ENCODE measurements around the gene ENPP4.
"Not testable (repeated sequence)": the region's sequence is repeated elsewhere in the genome, so short reads cannot be mapped to it uniquely, and the experiment has no call there.

ENPP4 gene

GRCh38 chr6:46131291-46131690 lies 1.5 kb downstream of the ENPP4 start:
- not testable (repeated sequence) for DNase-seq (ENCODE audit: low spot score)

- DNase-seq (ENCODE audit: low spot score) = no peak
These were observed 4.4 kb downstream of the ENPP4 start for GRCh38 chr6:46134216-46134615.

- no peak for DNase-seq (ENCODE audit: low spot score)
These were observed 5.4 kb downstream of the ENPP4 start for GRCh38 chr6:46135176-46135575.

DNA sequence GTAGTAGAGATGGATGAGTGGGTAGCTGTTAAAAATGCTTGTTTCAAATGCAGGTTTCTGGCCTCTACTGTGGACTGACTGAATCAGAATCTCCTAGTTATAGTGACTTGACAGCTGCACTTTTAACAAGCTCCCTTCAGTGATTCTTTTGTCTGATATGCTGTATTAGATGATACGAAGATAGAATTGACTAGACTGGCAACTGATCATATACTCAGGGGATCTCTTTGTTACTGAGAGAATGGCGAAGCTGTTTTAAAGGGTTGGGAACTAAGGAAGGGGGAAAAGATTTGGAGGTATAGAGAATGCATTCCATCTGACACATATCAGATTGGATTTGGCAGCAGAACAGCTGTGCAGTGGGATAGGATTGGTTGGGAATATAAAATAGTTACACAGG lies 7.0 kb downstream of the ENPP4 start:
- no peak for DNase-seq (ENCODE audit: low spot score)

- DNase-seq (ENCODE audit: low spot score) = no peak
These were observed 7.6 kb downstream of the ENPP4 start for GRCh38 chr6:46137387-46137786.

DNA sequence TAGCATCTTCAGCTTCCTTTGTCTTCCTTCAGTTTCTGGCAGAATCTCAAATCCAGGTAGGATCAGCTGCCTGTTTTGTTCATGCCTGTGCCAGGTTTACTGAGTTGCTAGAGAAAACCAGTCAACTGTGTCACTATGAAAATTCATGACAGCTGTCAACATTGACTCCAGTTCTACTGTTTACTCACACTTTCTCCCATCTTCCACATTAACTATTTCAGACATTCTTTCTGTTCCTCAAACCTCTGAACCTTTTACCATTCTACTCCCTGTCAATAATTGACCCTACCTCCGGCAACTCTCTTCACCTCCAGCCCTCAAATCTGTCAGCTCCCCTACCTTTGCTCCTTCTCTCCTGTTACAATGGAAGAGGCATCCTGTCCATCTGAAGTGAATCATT lies 8.5 kb downstream of the ENPP4 start:
- DNase-seq (ENCODE audit: low spot score) = no peak

DNA sequence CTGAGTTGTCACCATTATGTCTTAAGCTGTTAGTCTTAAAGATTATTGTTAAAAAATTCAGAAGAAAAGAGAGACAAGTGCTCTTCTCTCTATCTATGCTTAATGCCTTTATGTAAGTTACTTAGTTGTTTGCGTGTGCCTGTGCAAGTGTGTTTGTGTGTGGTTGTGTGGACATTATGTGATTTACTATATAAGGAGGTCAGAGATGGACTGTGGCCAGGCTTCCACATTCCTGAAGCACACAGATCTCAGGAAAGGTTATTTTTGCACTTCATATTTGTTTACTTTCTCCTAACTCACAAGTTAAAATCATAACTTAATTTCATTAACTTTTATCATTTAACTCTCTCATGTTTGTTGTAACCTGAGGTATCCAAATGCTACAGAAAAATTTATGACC lies 14.5 kb downstream of the ENPP4 start:
- no peak for DNase-seq (ENCODE audit: low spot score)

DNA sequence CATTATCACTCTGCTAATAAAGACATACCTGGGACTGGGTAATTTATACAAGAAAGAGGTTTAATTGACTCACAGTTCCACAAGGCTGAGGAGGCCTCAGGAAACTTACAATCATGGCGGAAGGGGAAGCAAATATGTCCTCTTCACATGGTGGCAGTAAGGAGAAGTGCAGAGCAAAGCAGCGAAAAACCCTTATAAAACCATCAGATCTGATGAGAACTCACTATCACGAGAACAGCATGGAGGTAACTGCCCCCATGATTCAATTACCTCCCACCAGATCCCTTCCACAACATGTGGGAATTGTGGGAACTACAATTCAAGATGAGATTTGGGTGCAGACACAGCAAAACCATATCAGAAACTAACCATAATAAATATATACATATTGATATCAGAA lies 19.3 kb downstream of the ENPP4 start:
- DNase-seq (ENCODE audit: low spot score) = not testable (repeated sequence)

DNA sequence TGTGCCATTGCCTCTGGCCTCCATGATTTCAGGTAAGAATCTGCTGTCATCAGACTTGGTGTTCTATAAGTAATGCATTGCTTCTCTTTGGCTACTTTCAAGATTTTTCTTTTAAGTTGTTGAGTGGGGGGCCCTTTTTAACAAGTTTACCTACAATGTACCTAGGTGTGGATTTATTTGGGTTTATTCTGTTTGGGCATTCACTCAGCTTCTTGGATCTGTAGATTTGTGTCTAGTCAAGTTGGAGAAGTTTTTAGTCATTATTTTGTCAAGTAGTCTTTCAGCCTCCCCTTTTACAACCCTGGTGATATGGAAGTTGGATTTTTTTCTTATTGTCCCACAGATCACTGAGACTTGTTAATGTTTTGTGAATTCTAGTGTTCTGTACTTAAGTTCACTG lies 26.9 kb downstream of the ENPP4 start:
- DNase-seq (ENCODE audit: low spot score) = no peak

DNA sequence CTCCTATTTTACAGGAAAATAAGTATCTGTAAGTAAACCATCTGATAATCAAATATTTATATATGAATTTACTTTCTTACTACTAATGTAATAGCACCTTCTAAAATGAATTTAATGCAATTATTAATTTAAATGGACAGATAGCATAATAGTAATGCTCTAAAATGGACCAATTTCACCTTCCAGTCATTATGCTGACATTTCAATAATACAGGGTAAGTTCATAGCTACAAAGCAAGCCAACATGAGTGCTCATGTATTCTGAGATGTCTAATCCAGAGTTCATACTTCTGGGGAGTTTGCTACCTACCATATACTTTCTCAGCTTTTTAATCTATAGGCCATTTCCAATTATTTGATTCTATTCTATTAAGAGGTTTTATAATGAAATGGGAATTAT lies 29.4 kb downstream of the ENPP4 start:
- DNase-seq (ENCODE audit: low spot score) = no peak

DNA sequence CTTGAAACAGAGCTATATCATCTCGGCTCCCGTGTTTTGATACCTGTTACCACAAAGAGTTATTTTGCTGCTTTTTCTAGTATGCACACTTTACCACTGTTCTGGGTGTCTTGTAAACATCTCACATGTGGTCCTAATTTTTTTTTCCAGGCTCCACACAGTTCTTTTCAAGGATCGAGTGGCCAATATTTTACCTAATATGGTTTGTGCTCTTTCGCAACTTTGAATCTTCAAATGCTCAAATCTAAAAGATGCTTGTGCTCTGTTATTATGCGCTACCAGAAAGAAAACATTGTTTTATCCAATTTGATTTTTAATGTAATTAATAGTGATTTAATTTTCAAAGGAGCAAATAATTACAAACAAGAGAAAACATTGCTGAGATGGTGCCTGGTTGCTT lies 30.3 kb downstream of the ENPP4 start:
- no peak for DNase-seq (ENCODE audit: low spot score)

DNA sequence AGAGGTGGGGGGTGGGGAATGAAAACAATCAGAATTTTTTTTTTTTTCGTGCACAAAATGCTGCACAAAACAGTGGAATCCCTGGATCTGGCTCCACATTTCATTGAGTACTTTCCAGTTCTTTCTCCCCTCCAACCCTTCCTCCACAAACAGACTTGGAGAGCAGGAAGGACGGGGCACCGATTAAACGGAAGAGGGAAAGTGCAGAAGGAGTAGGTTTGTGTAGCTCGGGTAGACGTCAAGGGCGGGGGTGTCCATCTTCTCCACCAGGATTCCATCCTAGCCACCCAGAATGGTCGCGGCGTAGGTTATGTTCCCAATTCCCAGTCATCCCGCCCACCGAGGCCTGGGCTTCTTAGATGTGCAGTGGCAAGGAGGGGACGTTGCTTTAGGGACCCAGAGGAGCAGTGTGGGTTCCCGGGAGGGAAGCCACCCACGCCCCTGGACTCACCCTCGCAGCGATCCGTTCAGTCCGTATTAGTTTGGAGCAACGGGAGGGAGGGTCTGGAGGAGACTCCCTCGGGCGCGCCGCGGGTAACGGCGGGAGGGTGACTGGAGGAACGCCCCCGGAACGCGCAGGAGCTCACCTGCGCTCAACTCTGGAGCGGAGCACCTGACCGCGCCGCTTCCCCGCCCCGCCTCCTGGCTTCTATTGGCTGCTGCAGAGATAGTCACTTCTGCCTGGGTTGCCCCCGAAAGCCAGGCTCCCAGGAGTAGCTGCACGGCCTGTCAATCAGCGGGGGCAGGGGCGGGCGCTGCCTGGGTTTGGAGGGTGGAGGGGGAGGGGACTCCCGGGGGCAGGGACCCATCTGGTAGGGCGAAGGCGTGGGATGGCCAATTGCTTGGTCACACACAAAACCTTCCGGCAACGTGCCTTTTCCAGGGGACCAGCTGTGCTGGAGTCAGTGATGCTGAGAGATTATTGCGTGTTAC lies 40.8 kb downstream of the ENPP4 start, which contains the start of gene ENPP5:
Gene ENPP5, minus strand, starts transcription at position 624 of the 933 bp plus-strand sequence. CDS start 2,718 bp downstream, outside the sequence.
- DNase-seq (ENCODE audit: low spot score) = peak; percentile 90

DNA sequence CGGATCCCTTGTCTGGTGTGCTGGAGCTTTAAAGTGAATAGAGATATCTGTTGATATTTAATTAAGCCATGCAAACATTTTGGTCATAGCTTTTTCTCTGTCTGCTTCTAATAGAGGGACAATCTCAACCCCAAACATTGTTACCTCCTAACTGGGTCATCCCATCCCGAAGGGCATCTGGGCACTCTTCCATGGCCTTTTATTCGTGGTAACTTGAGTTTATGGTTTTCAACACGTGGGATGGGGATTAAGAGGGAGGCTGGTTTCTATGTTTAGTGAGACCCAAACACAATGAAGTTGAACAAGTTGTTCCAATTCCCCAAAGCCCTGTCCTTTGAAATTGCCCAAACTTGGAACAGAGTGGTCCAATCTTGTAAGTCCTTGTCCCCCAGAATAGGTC lies 42.4 kb downstream of the ENPP4 start:
- DNase-seq (ENCODE audit: low spot score) = no peak

DNA sequence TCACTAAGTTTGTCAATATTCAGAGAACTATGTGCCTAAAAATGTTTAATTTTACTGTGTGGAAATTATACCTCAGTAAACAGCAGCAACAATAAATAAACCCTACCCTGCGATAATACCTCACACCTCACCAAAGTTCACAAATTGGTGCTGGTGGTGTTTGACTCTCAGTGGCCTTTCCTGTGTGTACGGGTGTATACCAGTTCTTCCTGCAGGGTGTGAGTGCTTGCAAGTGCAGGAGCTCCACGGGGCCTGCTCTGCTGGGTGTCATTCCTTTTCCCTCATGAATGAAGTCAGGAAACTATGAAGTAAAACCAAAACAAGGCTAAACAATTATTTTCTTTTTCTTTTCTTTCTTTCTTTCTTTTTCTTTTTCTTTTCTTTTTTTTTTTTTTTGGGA lies 45.1 kb downstream of the ENPP4 start:
- DNase-seq (ENCODE audit: low spot score) = no peak

GRCh38 chr6:46175446-46175845 lies 45.7 kb downstream of the ENPP4 start:
- DNase-seq (ENCODE audit: low spot score) = no peak

- DNase-seq (ENCODE audit: low spot score) = no peak
These were observed 46.2 kb downstream of the ENPP4 start for GRCh38 chr6:46175976-46176375.

GRCh38 chr6:46184114-46184513 lies 54.3 kb downstream of the ENPP4 start:
- no peak for DNase-seq (ENCODE audit: low spot score)

DNA sequence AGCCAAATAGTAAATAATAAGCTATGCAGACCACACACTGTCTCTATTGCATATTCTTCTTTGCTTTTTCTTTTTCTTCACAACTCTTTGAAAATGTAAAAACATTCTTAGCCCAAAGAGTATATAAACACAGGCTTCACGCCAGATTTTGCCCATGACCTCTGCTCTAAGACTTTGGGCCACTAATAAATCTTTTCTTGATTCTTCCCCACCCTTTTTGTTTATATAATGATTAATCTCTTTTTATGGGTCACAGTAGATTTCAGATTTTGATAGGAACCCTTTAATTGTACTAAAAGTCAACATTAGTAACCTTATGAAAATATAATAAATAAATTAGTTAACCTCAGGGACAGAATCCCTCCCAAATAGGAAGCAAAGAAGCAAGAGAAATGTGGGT lies 56.8 kb downstream of the ENPP4 start:
- no peak for DNase-seq (ENCODE audit: low spot score)

- DNase-seq (ENCODE audit: low spot score) = no peak
These were observed 59.9 kb downstream of the ENPP4 start for GRCh38 chr6:46189726-46190125.

DNA sequence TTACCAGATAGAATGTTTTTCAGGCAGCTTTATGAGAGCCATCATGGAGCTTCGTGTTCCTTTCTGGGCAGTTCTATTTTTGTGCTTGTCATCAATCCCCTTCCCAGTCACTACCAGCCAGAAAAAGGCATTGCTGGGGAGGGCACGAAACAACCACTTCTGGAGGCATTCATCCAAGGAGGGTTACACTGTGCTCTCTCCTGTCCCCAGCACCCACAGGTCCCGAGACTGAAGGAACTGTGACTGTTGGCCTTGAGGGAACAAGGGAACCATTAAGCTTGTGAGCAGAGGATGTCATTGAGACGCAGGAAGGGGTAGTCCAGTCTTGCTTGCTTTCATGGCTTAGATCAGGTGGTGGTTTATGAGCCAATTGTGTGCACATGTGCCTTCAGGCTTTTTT lies 61.1 kb downstream of the ENPP4 start:
- DNase-seq (ENCODE audit: low spot score) = no peak

DNA sequence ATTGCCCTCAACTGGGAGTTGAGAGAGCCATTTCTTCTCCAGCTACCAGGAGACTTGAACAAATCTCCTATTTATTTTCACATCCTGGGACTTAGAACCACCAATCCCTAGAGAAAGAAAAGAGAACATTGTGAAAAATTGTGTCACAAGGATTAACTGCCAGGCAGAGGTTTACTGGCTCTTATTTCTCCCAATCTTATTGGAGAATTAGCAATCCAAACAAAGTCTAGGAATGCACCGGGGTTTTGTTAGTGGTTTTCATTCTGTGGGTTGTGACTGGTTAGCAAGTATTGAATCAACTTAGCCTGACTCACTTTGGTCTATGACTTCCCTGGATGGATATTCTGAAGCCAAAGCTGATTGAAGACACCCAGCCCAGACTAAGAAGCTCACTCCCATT lies 62.2 kb downstream of the ENPP4 start:
- DNase-seq (ENCODE audit: low spot score) = no peak

Measured in pons (tissue), 1 donor.